ENCODE measurements around the gene DESI1.
A peak's percentile ranks its signal among the peaks of the same experiment; 100 is the strongest.
"Not testable (repeated sequence)": the region's sequence is repeated elsewhere in the genome, so short reads cannot be mapped to it uniquely, and the experiment has no call there.

DESI1 gene

GRCh38 chr22:41589391-41590241 is 31.2 kb downstream of the DESI1 start, which contains the start of gene PMM1:
Gene PMM1 (minus strand): TSS chr22:41589840. CDS start chr22:41589805, 35 bp downstream.
- DNase-seq, result peak; percentile 87

- no peak for DNase-seq
Observed at GRCh38 chr22:41587347-41587723, 33.5 kb downstream of the DESI1 start.

- DNase-seq, result no peak
Observed at GRCh38 chr22:41585898-41586297, 34.9 kb downstream of the DESI1 start.

GRCh38 chr22:41584881-41585280 is 36.0 kb downstream of the DESI1 start:
- no peak for DNase-seq

- DNase-seq, result no peak
Observed at GRCh38 chr22:41582694-41583093, 38.1 kb downstream of the DESI1 start.

GRCh38 chr22:41579997-41580355 is 40.9 kb downstream of the DESI1 start:
- no peak for DNase-seq

- DNase-seq, result no peak
Observed at GRCh38 chr22:41579297-41579996, 41.4 kb downstream of the DESI1 start.

- DNase-seq, result no peak
Observed at GRCh38 chr22:41578818-41579217, 42.0 kb downstream of the DESI1 start.

- no peak for DNase-seq
Observed at GRCh38 chr22:41578114-41578513, 42.7 kb downstream of the DESI1 start.

- no peak for DNase-seq
Observed at GRCh38 chr22:41576877-41577276, 44.0 kb downstream of the DESI1 start.

- DNase-seq, result no peak
Observed at GRCh38 chr22:41575533-41575932, 45.3 kb downstream of the DESI1 start.

GRCh38 chr22:41574847-41575381 is 45.9 kb downstream of the DESI1 start:
- DNase-seq, result no peak

GRCh38 chr22:41573677-41574076 is 47.2 kb downstream of the DESI1 start:
- DNase-seq, result no peak

GRCh38 chr22:41572305-41572704 is 48.5 kb downstream of the DESI1 start:
- DNase-seq, result not testable (repeated sequence)

- DNase-seq, result no peak
Observed at GRCh38 chr22:41571786-41572185, 49.1 kb downstream of the DESI1 start.

GRCh38 chr22:41570221-41570620 is 50.6 kb downstream of the DESI1 start:
- no peak for DNase-seq

- DNase-seq, result no peak
Observed at GRCh38 chr22:41568811-41569210, 52.0 kb downstream of the DESI1 start.

GRCh38 chr22:41567512-41567768 is 53.4 kb downstream of the DESI1 start:
- no peak for DNase-seq

GRCh38 chr22:41565403-41566054 is 55.3 kb downstream of the DESI1 start:
- DNase-seq, result no peak

GRCh38 chr22:41564563-41564962 is 56.3 kb downstream of the DESI1 start:
- no peak for DNase-seq

- DNase-seq, result no peak
Observed at GRCh38 chr22:41563051-41563711, 57.7 kb downstream of the DESI1 start.

GRCh38 chr22:41562461-41562860 is 58.4 kb downstream of the DESI1 start:
- DNase-seq, result no peak

- no peak for DNase-seq
Observed at GRCh38 chr22:41561788-41562187, 59.1 kb downstream of the DESI1 start.

Measured in right kidney (tissue), 1 donor.